T-helper 1 cell treated with Interleukin-12 subunit alpha and Interleukin-12 subunit beta and Interleukin-4 antibody, amounts not matched to agents 30 μg/mL and 1 μg/mL, for 36 hours (primary cell): Measurements from ENCODE around the gene NADSYN1.
"Not testable (repeated sequence)": the region's sequence is repeated elsewhere in the genome, so short reads cannot be mapped to it uniquely, and the experiment has no call there.

Experiments
- H3K27ac Mint-ChIP-seq: one replicate; pipeline ENCODE4 v1.8.0; 2021; ENCODE audit warnings: mild to moderate bottlenecking, mixed read lengths
- H3K27me3 Mint-ChIP-seq: one replicate; pipeline ENCODE4 v1.8.0; 2021; ENCODE audit warnings: low read depth, mixed read lengths
- H3K36me3 Mint-ChIP-seq: one replicate; pipeline ENCODE4 v1.8.0; 2021; ENCODE audit warnings: low read depth, mixed read lengths
- H3K4me1 Mint-ChIP-seq: one replicate; pipeline ENCODE4 v1.8.0; 2021; ENCODE audit warnings: low read depth, mixed read lengths
- H3K4me3 Mint-ChIP-seq: one replicate; pipeline ENCODE4 v1.8.0; 2021; ENCODE audit warnings: mild to moderate bottlenecking, moderate library complexity, mixed read lengths
- H3K9me3 Mint-ChIP-seq: one replicate; pipeline ENCODE4 v1.8.0; 2021; ENCODE audit warnings: mixed read lengths

Gene NADSYN1

DNA sequence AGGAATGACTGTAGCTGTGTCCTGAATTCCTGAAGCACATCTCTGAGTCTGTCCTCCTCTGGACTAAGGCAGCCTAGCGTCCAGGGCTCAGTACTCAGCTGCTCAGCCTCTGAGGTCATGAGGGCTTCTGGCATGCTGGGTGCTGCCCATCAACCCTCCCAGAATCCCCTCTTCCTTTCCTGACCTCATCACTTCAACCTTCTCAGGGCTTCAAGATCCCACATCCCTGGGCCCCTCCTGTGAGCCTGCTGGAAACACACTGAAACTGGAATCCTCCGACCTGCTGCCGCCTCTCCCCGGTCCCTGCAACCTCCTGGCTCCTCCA lies 85.6 kb downstream of the NADSYN1 start:
- H3K27ac Mint-ChIP-seq: no peak overlapping the region
- H3K4me3 Mint-ChIP-seq: no peak overlapping the region
- H3K36me3 Mint-ChIP-seq: no peaks in the 10 kb centered on the region
- H3K9me3 Mint-ChIP-seq: peaks cover 11% of the 10 kb centered on the region
- H3K4me1 Mint-ChIP-seq: no peaks in the 10 kb centered on the region
- no peaks in the 10 kb centered on the region for H3K27me3 Mint-ChIP-seq

DNA sequence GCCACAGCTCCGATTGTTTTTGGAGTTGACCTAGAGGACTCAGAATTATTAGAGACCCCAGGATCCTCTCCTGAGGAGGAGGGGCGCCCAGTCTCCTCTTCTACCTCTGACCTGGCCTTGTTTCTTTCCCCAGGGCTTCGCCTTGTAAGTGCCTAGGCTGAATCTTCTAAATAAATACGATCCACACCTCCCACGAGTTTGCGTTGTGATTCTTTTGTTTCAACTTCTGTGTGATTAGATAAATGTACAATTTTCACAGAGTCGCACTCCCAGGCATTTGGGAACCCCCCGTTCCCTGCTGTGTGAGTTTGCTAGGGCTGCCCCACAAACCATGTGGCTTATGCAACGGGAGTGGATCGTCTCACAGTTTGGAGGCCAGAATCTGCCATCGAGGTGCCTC lies 86.0 kb downstream of the NADSYN1 start:
- Mint-ChIP-seq H3K4me1 (peaks cover 1% of the 10 kb centered on the region), H3K27me3 (no peaks in the 10 kb centered on the region), H3K36me3 (no peaks in the 10 kb centered on the region), H3K4me3 (no peak overlapping the region), H3K9me3 (peaks cover 11% of the 10 kb centered on the region), H3K27ac (no peak overlapping the region)

DNA sequence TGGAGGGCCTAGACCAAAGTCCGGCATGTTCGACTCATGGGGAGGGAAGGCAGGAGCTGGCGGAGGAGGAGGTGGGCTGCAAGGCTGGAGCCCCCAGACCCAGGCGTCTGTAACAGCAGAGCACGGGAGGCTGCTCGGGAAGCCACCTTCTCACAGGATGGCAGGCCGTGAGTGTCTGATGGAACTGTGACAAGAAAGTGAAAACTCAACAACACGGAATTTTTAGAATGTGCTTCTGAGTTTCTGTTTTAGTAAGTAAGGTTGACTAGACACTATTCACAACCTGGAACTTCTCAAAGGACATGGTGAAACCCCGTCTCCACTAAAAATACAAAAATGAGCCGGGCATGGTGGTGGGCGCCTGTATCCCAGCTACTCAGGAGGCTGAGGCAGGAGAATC lies 87.0 kb downstream of the NADSYN1 start:
- not testable (repeated sequence) for H3K4me1 Mint-ChIP-seq, H3K36me3 Mint-ChIP-seq, H3K27ac Mint-ChIP-seq, H3K27me3 Mint-ChIP-seq, H3K4me3 Mint-ChIP-seq
- H3K9me3 Mint-ChIP-seq: peaks cover 13% of the 10 kb centered on the region

DNA sequence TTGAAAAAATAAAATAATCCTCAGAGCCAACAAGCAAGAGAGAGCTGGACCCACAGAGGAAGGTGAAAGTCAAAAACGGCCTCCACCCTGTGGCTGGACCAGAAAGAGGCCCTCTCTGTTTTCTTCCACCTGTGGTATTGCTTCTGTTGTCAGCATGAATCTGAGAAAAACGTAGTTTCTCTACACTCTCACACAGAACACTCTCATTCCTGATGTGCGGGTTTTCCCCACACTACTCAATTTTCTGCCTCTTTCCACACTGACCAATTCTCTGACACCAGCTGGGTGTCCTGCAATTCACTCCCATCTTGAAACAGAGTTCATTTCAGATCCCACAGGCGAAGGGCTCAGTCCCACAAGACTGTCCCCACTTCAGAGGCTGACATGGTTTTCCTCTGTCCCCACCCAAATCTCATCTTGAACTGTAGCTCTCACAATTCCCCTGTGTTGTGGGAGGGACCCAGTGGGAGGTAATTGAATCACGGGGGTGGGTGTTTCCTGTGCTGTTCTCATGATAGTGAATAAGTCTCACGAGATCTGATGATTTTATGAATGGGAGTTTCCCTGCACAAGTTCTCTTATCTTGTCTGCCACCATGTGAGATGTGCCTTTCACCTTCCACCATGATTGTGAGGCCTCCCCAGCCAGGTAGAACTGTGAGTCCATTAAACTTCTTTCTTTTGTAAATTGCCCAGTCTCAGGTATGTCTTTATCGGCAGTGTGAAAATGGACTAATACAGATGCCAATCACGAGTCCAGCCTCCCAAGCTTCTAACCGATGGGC lies 87.7 kb downstream of the NADSYN1 start:
- not testable (repeated sequence) for H3K27me3 Mint-ChIP-seq, H3K36me3 Mint-ChIP-seq, H3K4me3 Mint-ChIP-seq, H3K4me1 Mint-ChIP-seq, H3K27ac Mint-ChIP-seq
- peaks cover 16% of the 10 kb centered on the region for H3K9me3 Mint-ChIP-seq

DNA sequence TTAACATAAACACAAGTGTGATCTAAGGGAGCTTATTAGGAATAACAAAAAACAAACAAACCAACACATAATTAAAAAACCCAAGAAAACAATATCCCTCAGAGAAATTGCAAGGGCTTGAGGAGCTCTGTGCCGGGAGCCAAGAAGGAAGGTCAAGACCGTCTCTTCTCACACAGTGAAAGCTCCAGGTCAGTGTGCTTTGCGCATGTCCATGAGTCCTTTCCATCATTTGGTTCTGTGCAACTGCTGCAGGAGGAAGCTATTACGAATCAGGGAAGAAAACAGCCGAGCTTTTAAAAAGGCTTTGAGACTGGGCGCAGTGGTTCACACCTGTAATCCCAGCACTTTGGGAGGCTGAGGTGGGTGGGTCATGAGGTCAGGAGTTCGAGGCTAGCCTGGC lies 89.4 kb downstream of the NADSYN1 start:
- Mint-ChIP-seq H3K27ac (no peak overlapping the region), H3K4me3 (no peak overlapping the region)

DNA sequence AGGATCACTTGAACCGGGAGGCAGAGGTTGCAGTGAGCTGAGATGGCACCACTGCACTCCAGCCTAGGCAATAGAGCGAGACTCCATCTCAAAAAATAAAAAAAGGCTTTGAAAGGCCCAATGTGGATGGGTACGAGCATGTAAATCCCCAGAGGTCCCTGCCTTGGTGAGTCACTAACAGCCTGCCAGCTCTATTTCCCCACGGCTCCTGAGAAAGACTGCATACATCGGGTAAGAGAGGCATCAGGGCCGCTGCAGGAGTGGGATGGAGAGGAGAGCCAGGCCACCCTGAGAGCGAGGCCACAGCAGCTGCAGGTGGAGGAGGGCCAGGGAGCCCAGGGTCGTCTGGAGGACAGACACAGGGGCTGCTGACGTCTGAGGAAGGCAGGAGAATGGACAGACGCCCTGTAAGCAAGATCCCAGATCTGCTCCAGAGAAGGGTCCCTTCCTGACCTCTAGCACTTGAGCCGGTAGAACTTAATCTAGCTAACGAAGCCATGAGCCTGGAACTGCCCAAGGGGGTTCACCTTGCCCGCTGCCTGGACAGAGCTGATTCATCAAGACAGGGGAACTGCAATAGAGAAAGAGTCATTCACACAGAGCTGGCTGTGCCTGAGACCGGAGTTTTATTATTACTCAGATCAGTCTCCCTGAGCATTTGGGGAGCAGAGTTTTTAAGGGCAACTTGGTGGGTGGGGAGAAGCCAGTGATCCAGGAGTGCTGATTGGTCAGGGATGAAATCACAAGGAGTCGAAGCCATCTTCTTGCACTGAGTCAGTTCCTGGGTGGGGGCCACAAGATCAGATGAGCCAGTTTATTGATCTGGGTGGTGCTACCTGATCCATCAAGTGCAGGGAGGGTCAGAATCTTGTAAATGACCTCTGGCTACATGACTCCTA lies 90.1 kb downstream of the NADSYN1 start:
- Mint-ChIP-seq H3K4me3 (no peak overlapping the region), H3K4me1 (peaks cover 1% of the 10 kb centered on the region), H3K27me3 (no peaks in the 10 kb centered on the region), H3K27ac (no peak overlapping the region), H3K36me3 (no peaks in the 10 kb centered on the region), H3K9me3 (peaks cover 16% of the 10 kb centered on the region)

More for the DNA sequence above, 89.4 kb downstream of the NADSYN1 start:
- Mint-ChIP-seq H3K4me1 (peaks cover 1% of the 10 kb centered on the region), H3K27me3 (no peaks in the 10 kb centered on the region), H3K36me3 (no peaks in the 10 kb centered on the region), H3K9me3 (peaks cover 16% of the 10 kb centered on the region)

DNA sequence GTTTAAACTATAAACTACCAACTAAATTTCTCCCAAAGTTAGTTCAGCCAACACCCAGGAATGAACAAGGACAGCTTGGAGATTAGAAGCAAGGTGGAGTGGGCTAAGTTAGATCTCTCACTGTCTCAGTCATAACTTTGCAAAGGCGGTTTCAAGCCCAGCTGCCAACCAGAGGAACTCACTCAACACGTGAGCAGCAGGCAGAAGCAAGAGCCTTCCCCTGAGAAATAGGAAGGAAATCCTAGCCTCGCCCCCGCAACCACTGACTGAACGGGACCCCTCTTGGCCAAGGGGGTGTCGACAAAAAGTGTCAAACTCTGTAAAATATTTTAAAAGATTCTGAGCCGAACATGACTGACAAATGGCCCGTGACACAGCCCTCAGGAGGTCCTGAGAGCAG lies 90.9 kb downstream of the NADSYN1 start:
- H3K9me3 Mint-ChIP-seq: peaks cover 16% of the 10 kb centered on the region
- no peak overlapping the region for H3K4me3 Mint-ChIP-seq
- H3K36me3 Mint-ChIP-seq: no peaks in the 10 kb centered on the region
- H3K27ac Mint-ChIP-seq: no peak overlapping the region
- H3K4me1 Mint-ChIP-seq: peaks cover 1% of the 10 kb centered on the region
- no peaks in the 10 kb centered on the region for H3K27me3 Mint-ChIP-seq

DNA sequence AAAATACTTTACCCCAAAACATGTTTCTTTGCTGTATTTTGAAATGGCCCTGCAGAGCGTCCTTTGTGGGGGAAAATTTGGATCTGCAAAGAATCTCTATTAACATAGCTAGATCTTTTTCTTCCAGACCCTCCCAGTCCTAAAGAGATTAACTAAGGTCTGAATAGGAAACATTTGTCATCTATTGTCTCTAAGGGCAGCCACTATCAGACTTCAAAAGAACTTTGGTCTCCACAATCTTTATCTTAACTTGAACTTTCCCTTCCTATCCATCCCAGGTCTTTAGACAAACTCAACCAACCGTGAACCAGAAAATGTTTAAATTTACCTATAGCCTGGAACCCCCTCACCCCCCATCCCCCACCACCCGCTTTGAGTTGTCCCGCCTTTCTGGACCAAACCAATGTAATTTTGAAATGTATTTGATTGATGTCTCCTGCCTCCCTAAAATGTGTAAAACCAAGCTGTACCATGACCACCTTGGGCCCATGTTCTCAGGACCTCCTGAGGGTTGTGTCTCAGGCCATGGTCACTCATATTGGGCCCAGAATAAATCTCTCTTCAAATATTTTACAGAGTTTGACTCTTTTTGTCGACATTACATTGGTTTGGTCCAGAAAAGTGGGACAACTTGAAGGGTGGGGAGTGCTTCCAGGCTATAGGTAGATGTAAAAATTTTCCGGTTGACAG lies 91.7 kb downstream of the NADSYN1 start:
- no peaks in the 10 kb centered on the region for H3K27me3 Mint-ChIP-seq
- no peaks in the 10 kb centered on the region for H3K36me3 Mint-ChIP-seq
- H3K4me3 Mint-ChIP-seq: no peak overlapping the region
- H3K4me1 Mint-ChIP-seq: peaks cover 1% of the 10 kb centered on the region
- H3K9me3 Mint-ChIP-seq: peaks cover 16% of the 10 kb centered on the region
- no peak overlapping the region for H3K27ac Mint-ChIP-seq

DNA sequence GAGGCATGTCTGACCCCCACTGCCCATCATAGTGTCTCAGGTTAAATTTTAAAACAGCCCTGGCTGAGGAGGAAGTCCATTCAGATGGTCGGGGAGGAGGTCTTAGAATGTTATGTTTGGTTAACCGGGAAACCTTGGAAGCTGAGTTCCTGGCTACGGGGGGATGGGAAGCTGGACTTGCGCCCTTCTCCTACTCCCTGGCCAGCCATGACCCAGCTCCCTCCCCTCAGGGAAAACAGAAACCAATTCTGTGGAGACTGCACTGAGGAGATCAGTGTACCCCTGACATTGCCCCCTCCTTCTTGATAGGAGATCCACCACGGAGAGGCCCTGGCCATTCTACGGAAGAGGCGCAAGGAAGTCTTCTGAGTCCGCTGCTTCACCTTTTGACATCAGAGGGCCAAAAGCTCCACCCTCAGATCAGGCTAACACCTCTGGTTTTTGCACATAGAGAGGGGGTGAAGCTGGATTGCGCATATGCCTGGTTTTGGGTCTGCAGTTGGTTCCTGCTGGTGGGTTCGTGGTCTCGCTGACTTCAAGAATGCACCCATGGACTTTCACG lies 92.5 kb downstream of the NADSYN1 start:
- peaks cover 16% of the 10 kb centered on the region for H3K9me3 Mint-ChIP-seq
- no peak overlapping the region for H3K27ac Mint-ChIP-seq
- H3K27me3 Mint-ChIP-seq: no peaks in the 10 kb centered on the region
- no peak overlapping the region for H3K4me3 Mint-ChIP-seq
- no peaks in the 10 kb centered on the region for H3K36me3 Mint-ChIP-seq
- peaks cover 1% of the 10 kb centered on the region for H3K4me1 Mint-ChIP-seq

DNA sequence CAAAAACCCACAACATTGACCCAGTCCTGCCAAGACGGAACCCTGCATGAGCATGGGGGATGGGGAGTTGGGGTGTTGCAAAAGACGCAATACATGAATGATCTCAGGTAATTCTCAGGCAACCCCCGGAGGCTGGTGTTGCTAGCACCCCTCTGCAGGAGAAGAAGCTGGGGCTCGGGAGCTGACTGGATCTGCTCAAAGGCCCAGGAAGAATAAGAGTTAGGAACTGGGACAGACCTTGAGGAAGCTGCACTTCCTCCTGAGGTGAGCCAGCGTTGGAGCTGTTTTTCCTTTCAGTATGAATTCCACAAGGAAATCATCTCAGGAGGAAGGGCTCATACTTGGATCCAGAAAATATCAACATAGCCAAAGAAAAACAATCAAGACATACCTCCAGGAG lies 95.1 kb downstream of the NADSYN1 start, which contains the start of gene KRTAP5-9:
Gene KRTAP5-9 (plus strand): TSS at position 301 of the 400 bp plus-strand sequence. CDS start 238 bp downstream, outside the sequence.
- H3K4me1 Mint-ChIP-seq: peaks cover 1% of the 10 kb centered on the region
- H3K4me3 Mint-ChIP-seq: no peak within 1 kb of the TSS
- no peaks in the 10 kb centered on the region for H3K27me3 Mint-ChIP-seq
- H3K9me3 Mint-ChIP-seq: peaks cover 5% of the 10 kb centered on the region
- no peaks in the 10 kb centered on the region for H3K36me3 Mint-ChIP-seq
- H3K27ac Mint-ChIP-seq: no peak within 1 kb of the TSS

DNA sequence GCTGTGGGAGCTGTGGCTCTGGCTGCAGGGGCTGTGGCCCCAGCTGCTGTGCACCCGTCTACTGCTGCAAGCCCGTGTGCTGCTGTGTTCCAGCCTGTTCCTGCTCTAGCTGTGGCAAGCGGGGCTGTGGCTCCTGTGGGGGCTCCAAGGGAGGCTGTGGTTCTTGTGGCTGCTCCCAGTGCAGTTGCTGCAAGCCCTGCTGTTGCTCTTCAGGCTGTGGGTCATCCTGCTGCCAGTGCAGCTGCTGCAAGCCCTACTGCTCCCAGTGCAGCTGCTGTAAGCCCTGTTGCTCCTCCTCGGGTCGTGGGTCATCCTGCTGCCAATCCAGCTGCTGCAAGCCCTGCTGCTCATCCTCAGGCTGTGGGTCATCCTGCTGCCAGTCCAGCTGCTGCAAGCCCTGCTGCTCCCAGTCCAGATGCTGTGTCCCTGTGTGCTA lies 95.7 kb downstream of the NADSYN1 start:
- Mint-ChIP-seq H3K27ac (no peak overlapping the region), H3K4me1 (peaks cover 1% of the 10 kb centered on the region), H3K4me3 (no peak overlapping the region), H3K9me3 (peaks cover 5% of the 10 kb centered on the region), H3K36me3 (no peaks in the 10 kb centered on the region), H3K27me3 (no peaks in the 10 kb centered on the region)
